H1 (cell line): ENCODE measurements around the gene NPBWR2. TPM values are rescaled to one million over a fixed set of nuclear protein-coding genes. Genes with fewer than 3 reads are reported as not detected.
A peak's percentile ranks its signal among the peaks of the same experiment; 100 is the strongest.

Experiments
- CTCF ChIA-PET: fragments of 300-600 bp; sonication (Branson Sonifier 250); formaldehyde crosslinking; loops from one replicate; lab custom pipeline; 2021; ENCODE audit not compliant: partially characterized antibody; lab: Charles Lee
- POLR2A ChIA-PET: fragments of 300-600 bp; sonication (Branson Sonifier 250); formaldehyde crosslinking; loops from one replicate; lab custom pipeline; 2021; ENCODE audit warnings: inconsistent platforms; ENCODE audit not compliant: partially characterized antibody; lab: Charles Lee
- DNase-seq, 2 experiments: peaks; one replicate each; pipeline versions ENCODE4 v3.0.0 to v3.0.0-alpha.2; 2010 to 2022; ENCODE audit warnings: low spot score in 2 of 2, low read depth in 1 of 2, mixed read lengths in 1 of 2
- FAIRE-seq: peaks from 2 replicates; lab custom pipeline; 2011; peaks lifted over from hg19 to GRCh38; lab: Jason Lieb, UNC
- H2AFZ ChIP-seq: 2 replicates; pipeline ENCODE4 v1.8.1; 2012; ENCODE audit warnings: low read length, inconsistent platforms
- H2AK5ac ChIP-seq: 2 replicates; pipeline ENCODE4 v1.6.1; 2013; ENCODE audit warnings: low read depth, low read length
- H2BK120ac ChIP-seq: replicated peaks from 2 replicates; pipeline ENCODE3; 2013; ENCODE audit warnings: low read depth, low read length, inconsistent platforms
- H2BK12ac ChIP-seq: 2 replicates; pipeline ENCODE4 v1.6.1; 2013; ENCODE audit warnings: low read depth, low read length
- H2BK15ac ChIP-seq: 2 replicates; pipeline ENCODE4 v1.6.1; 2013; ENCODE audit warnings: low read length
- H2BK20ac ChIP-seq: 2 replicates; pipeline ENCODE4 v1.6.1; 2013; ENCODE audit warnings: low read length
- H2BK5ac ChIP-seq: 2 replicates; pipeline ENCODE4 v1.6.1; 2013; ENCODE audit warnings: low read depth, low read length
- H3K14ac ChIP-seq: 2 replicates; pipeline ENCODE4 v1.6.1; 2013; ENCODE audit warnings: inconsistent platforms; ENCODE audit not compliant: insufficient read length
- H3K18ac ChIP-seq: 2 replicates; pipeline ENCODE4 v1.6.1; 2013; ENCODE audit warnings: low read length; ENCODE audit errors: extremely low read depth
- H3K23ac ChIP-seq: 2 replicates; pipeline ENCODE4 v1.6.1; 2013; ENCODE audit warnings: inconsistent platforms; ENCODE audit not compliant: insufficient read length
- H3K23me2 ChIP-seq: 2 replicates; pipeline ENCODE4 v1.6.1; 2013; ENCODE audit warnings: low read depth, low read length
- H3K27ac ChIP-seq: 2 replicates; pipeline ENCODE4 v1.6.1; 2011; ENCODE audit warnings: low read depth, low read length, inconsistent platforms
- H3K27me3 ChIP-seq, 4 experiments: replicated peaks in 1 of 4; 1 replicate in 1 of 4; 2 replicates in 3 of 4; pipeline versions ENCODE4 v1.6.1 to v1.8.1; 2011 to 2013; ENCODE audit warnings: low read length in 3 of 4, mild to moderate bottlenecking in 3 of 4, inconsistent platforms in 2 of 4, mixed read lengths in 2 of 4, moderate library complexity in 1 of 4; ENCODE audit not compliant: control insufficient read depth in 3 of 4, insufficient read depth in 3 of 4; ENCODE audit errors: extremely low read depth in 1 of 4
- H3K36me3 ChIP-seq, 4 experiments: 2 replicates each; pipeline versions ENCODE4 v1.6.1 to v1.8.1; 2011 to 2013; ENCODE audit warnings: mild to moderate bottlenecking in 4 of 4, low read length in 3 of 4, moderate library complexity in 2 of 4, control low read depth in 1 of 4, inconsistent platforms in 1 of 4; ENCODE audit not compliant: insufficient read depth in 4 of 4, control insufficient read depth in 2 of 4
- H3K4ac ChIP-seq: replicated peaks from 2 replicates; pipeline ENCODE3; 2013; ENCODE audit warnings: low read length, low read depth, mixed read lengths, inconsistent platforms; ENCODE audit not compliant: insufficient read length
- H3K4me1 ChIP-seq, 4 experiments: replicated peaks in 1 of 4; 1 replicate in 1 of 4; 2 replicates in 3 of 4; pipeline versions ENCODE4 v1.6.1 to v1.8.1; 2011 to 2013; ENCODE audit warnings: low read length in 3 of 4, inconsistent platforms in 2 of 4, mixed read lengths in 1 of 4; ENCODE audit not compliant: insufficient read depth in 4 of 4, control insufficient read depth in 3 of 4
- H3K4me2 ChIP-seq, 2 experiments: 2 replicates each; pipeline versions ENCODE4 v1.6.1 to v1.8.1; 2011 to 2013; ENCODE audit warnings: low read depth in 2 of 2, low read length in 2 of 2, control low read depth in 1 of 2, inconsistent platforms in 1 of 2, mild to moderate bottlenecking in 1 of 2; ENCODE audit not compliant: insufficient read depth in 1 of 2
- H3K4me3 ChIP-seq, 4 experiments: fragments of 200-600, 300-600 bp in 1 of 4; sonication (generic), shearing (Covaris generic), sonication (Bioruptor Twin) in 1 of 4; 2 replicates each; pipeline versions ENCODE4 v1.5.1 to v1.8.1; 2011 to 2016; ENCODE audit warnings: low read length in 4 of 4, low read depth in 3 of 4, control low read depth in 2 of 4, inconsistent platforms in 2 of 4, mild to moderate bottlenecking in 2 of 4, mixed read lengths in 1 of 4, moderate library complexity in 1 of 4; ENCODE audit not compliant: insufficient read depth in 2 of 4; ENCODE audit errors: extremely low read depth in 1 of 4
- H3K56ac ChIP-seq: replicated peaks from 2 replicates; pipeline ENCODE3; 2013; ENCODE audit warnings: low read depth, mild to moderate bottlenecking, mixed read lengths, low read length, inconsistent platforms; ENCODE audit not compliant: insufficient read length
- H3K79me1 ChIP-seq: 2 replicates; pipeline ENCODE4 v1.6.1; 2013; ENCODE audit warnings: low read depth, low read length, control low read depth
- H3K79me2 ChIP-seq, 2 experiments: 2 replicates each; pipeline versions ENCODE4 v1.6.1 to v1.8.1; 2012 to 2013; ENCODE audit warnings: low read length in 2 of 2, mild to moderate bottlenecking in 2 of 2, inconsistent platforms in 1 of 2; ENCODE audit not compliant: insufficient read depth in 2 of 2, control insufficient read depth in 1 of 2
- H3K9ac ChIP-seq, 4 experiments: replicated peaks in 1 of 4; 1 replicate in 1 of 4; 2 replicates in 3 of 4; pipeline versions ENCODE4 v1.6.1 to v1.8.1; 2011 to 2013; ENCODE audit warnings: low read depth in 3 of 4, low read length in 3 of 4, control low read depth in 2 of 4, mild to moderate bottlenecking in 2 of 4, moderate library complexity in 2 of 4, inconsistent platforms in 1 of 4; ENCODE audit errors: extremely low read depth in 1 of 4
- H3K9me3 ChIP-seq, 2 experiments: 2 replicates each; pipeline versions ENCODE4 v1.6.1 to v1.8.1; 2012 to 2013; ENCODE audit warnings: mild to moderate bottlenecking in 2 of 2, moderate library complexity in 2 of 2, control low read depth in 1 of 2, inconsistent platforms in 1 of 2, low read depth in 1 of 2, low read length in 1 of 2, mixed read lengths in 1 of 2; ENCODE audit not compliant: insufficient read depth in 2 of 2
- H4K20me1 ChIP-seq, 2 experiments: replicated peaks in 1 of 2; 2 replicates each; pipeline versions ENCODE3 to v1.8.1; 2011 to 2013; ENCODE audit warnings: inconsistent platforms in 2 of 2, low read length in 2 of 2, mild to moderate bottlenecking in 1 of 2; ENCODE audit not compliant: insufficient read depth in 2 of 2, control insufficient read depth in 1 of 2
- H4K5ac ChIP-seq: 2 replicates; pipeline ENCODE4 v1.6.1; 2013; ENCODE audit warnings: low read length, low read depth, mixed read lengths, inconsistent platforms; ENCODE audit not compliant: insufficient read length
- H4K8ac ChIP-seq: 2 replicates; pipeline ENCODE4 v1.8.0; 2013; ENCODE audit warnings: mild to moderate bottlenecking, moderate library complexity, low read length, inconsistent platforms; ENCODE audit not compliant: insufficient read depth; ENCODE audit errors: extremely low read depth
- H4K91ac ChIP-seq: replicated peaks from 2 replicates; pipeline ENCODE3; 2013; ENCODE audit warnings: low read length, mixed read lengths, inconsistent platforms; ENCODE audit not compliant: insufficient read length
- BCL11A ChIP-seq, 2 experiments: IDR thresholded peaks; one replicate each; pipeline ENCODE4 v1.6.1; 2011; ENCODE audit warnings: low read depth in 2 of 2, low read length in 2 of 2, mild to moderate bottlenecking in 2 of 2
- CEBPB ChIP-seq: IDR thresholded peaks from 2 replicates; pipeline ENCODE4 v1.6.1; 2012; ENCODE audit warnings: low read depth, low read length
- CREB1 ChIP-seq: IDR thresholded peaks from 2 replicates; pipeline ENCODE4 v1.6.1; 2012; ENCODE audit warnings: inconsistent platforms
- EZH2 ChIP-seq: fragments of 200-600 bp; sonication (generic); IDR thresholded peaks from 2 replicates; pipeline ENCODE4 v1.7.1; 2012; ENCODE audit warnings: low read depth, mild to moderate bottlenecking, moderate library complexity, low read length, inconsistent platforms; ENCODE audit not compliant: severe bottlenecking
- GABPA ChIP-seq: IDR thresholded peaks from 2 replicates; pipeline ENCODE4 v1.6.1; 2011; ENCODE audit warnings: mild to moderate bottlenecking, low read length, moderate library complexity, borderline replicate concordance; ENCODE audit not compliant: insufficient read depth
- NRF1 ChIP-seq: IDR thresholded peaks from 2 replicates; pipeline ENCODE4 v1.6.1; 2011; ENCODE audit warnings: mild to moderate bottlenecking, low read depth, low read length, improper control_type of control experiment
- PHF8 ChIP-seq: fragments of 200-600 bp; sonication (generic); conservative IDR thresholded peaks from 2 replicates; pipeline ENCODE4 v1.7.1; 2012; ENCODE audit warnings: low read depth, mild to moderate bottlenecking, inconsistent platforms, low read length, moderate library complexity
- POLR2A ChIP-seq, 2 experiments: IDR thresholded peaks; 1 replicate in 1 of 2; 2 replicates in 1 of 2; pipeline ENCODE4 v1.6.1; 2011; ENCODE audit warnings: low read depth in 2 of 2, low read length in 2 of 2, mild to moderate bottlenecking in 2 of 2; ENCODE audit errors: control extremely low read depth in 1 of 2
- SP4 ChIP-seq: IDR thresholded peaks from 2 replicates; pipeline ENCODE4 v1.6.1; 2012; ENCODE audit warnings: low read length, inconsistent platforms
- WGBS, 2 experiments: shearing (Covaris generic) in 1 of 2; methylation state at CpG; one replicate each; pipeline versions ENCODE4 v1.1.6 to v1.1.7; 2013 to 2015; ENCODE audit warnings: low lambda C conversion rate in 2 of 2, mixed read lengths in 2 of 2, inconsistent platforms in 1 of 2, low coverage in 1 of 2, missing lambda C conversion rate in 1 of 2; ENCODE audit not compliant: insufficient replicate concordance in 2 of 2, insufficient coverage in 1 of 2, insufficient read length in 1 of 2; ENCODE audit errors: extremely low coverage in 1 of 2, missing lambda C conversion rate in 1 of 2; 5-methylcytosine and 5-hydroxymethylcytosine counted together
- polyA plus RNA-seq, 7 experiments: library from polyadenylated mRNA; depleted of rRNA in 3 of 7; stranded (reverse) in 5 of 7; unstranded in 2 of 7; fragments of >200 nt in 5 of 7; fragments of 200-250 nt in 2 of 7; gene quantifications; 1 replicate in 5 of 7; 2 replicates in 1 of 7; 4 replicates in 1 of 7; pipeline versions ENCODE4 v1.2.1 to v1.2.3, GENCODE V29; 2011 to 2013; ENCODE audit warnings: missing spikeins in 2 of 7, mixed read lengths in 2 of 7
- total RNA-seq: library from RNA; stranded (reverse); fragmentation: NEBNext Ultra II Directional; extraction: Animal tissue kit (Norgen Biotek cat#: 25700); gene quantifications from 2 replicates; pipeline ENCODE4 v1.2.1, GENCODE V29; 2021

NPBWR2 gene
- total and polyA plus RNA-seq, 2 of the 8 experiments (the other 6 are each of a cell fraction or from before 2014, with no cell fraction given): not detected

DNA sequence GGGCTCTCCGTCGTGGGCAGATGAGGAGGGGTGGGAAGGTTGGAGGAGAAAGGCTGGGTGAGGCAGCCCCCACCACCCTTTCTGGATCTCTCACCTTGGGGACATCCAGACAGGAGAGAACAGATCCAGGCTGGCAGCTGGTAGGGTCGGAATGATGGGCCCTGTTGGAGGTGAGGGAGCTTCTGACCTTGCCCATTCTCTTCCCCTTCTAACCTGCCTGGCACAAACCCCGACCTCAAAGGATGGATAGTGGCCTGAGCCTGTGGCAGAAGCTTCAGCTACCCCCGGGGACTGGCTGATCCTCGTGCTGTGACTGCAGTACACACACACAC, 6.0 kb upstream of the NPBWR2 start:
- H3K4ac ChIP-seq: no peak overlapping the region
- H3K9ac ChIP-seq: no peak overlapping the region
- H3K36me3 ChIP-seq: no peaks in the 10 kb centered on the region
- CTCF ChIA-PET: interaction anchor here (1.1 to 10.1 kb wide), 4 partner anchors 12 to 71 kb away, joined by 3 to 144 read pairs (median 5); partner anchors contain the start of genes LKAAEAR1, OPRL1 and RGS19
- H3K27ac ChIP-seq: no peak overlapping the region
- no peaks in the 10 kb centered on the region for H3K79me2 ChIP-seq
- WGBS, 2 experiments: 90% methylated on average over 6 of the region's 6 CpGs; no CpG with 5 or more reads in 1 of the 2 experiments
- H2BK12ac ChIP-seq: no peak overlapping the region
- no peaks in the 10 kb centered on the region for H3K4me1 ChIP-seq
- H2BK15ac ChIP-seq: 0 out of 2 replicates have a peak overlapping the region, but pooled peaks have one; percentile 5
- no peak overlapping the region for H2BK120ac ChIP-seq
- POLR2A ChIA-PET: no interaction called here
- FAIRE-seq (no peak), DNase-seq (no peak)
- no peaks in the 10 kb centered on the region for H3K27me3 ChIP-seq
- H4K5ac ChIP-seq: no peak overlapping the region
- H4K8ac ChIP-seq: peak overlapping the region; percentile 25; the same call in 1 of the 2 replicates
- H3K79me1 ChIP-seq: no peaks in the 10 kb centered on the region
- no peak overlapping the region for H2BK20ac ChIP-seq
- no peaks in the 10 kb centered on the region for H3K23me2 ChIP-seq
- H4K20me1 ChIP-seq: peaks cover 0 to 2% of the 10 kb centered on the region in 2 experiments
- H3K14ac ChIP-seq: no peak overlapping the region
- H3K4me3 ChIP-seq: no peak overlapping the region
- no peaks in the 10 kb centered on the region for H3K9me3 ChIP-seq
- no peak overlapping the region for H2BK5ac ChIP-seq
- H4K91ac ChIP-seq: no peak overlapping the region
- no peak overlapping the region for H3K23ac ChIP-seq
- TF ChIP-seq GABPA (no peak), EZH2 (no peak), POLR2A (IDR thresholded peaks at IDR 0.05; ENCODE audit: control extremely low read depth in 1 of 2, low read depth in 2 of 2, low read length in 2 of 2) (no peak), SP4 (no peak), CEBPB (no peak), BCL11A (IDR thresholded peaks at IDR 0.05; ENCODE audit: low read depth in 2 of 2, low read length in 2 of 2) (no peak), PHF8 (no peak), NRF1 (no peak), CREB1 (no peak)
- H2AFZ ChIP-seq: no peak overlapping the region
- H3K18ac ChIP-seq: no peak overlapping the region
- H3K56ac ChIP-seq: no peak overlapping the region
- no peak overlapping the region for H2AK5ac ChIP-seq
- H3K4me2 ChIP-seq: no peak overlapping the region
